NCI-H1105 (cell line): Measurements from ENCODE around the gene RHOB.
"Not testable (repeated sequence)": the region's sequence is repeated elsewhere in the genome, so short reads cannot be mapped to it uniquely, and the experiment has no call there.

Experiments used
- DNase-seq: peaks from one replicate; lab custom pipeline; 2025; lab: John Stamatoyannopoulos, UW

Gene RHOB

DNA sequence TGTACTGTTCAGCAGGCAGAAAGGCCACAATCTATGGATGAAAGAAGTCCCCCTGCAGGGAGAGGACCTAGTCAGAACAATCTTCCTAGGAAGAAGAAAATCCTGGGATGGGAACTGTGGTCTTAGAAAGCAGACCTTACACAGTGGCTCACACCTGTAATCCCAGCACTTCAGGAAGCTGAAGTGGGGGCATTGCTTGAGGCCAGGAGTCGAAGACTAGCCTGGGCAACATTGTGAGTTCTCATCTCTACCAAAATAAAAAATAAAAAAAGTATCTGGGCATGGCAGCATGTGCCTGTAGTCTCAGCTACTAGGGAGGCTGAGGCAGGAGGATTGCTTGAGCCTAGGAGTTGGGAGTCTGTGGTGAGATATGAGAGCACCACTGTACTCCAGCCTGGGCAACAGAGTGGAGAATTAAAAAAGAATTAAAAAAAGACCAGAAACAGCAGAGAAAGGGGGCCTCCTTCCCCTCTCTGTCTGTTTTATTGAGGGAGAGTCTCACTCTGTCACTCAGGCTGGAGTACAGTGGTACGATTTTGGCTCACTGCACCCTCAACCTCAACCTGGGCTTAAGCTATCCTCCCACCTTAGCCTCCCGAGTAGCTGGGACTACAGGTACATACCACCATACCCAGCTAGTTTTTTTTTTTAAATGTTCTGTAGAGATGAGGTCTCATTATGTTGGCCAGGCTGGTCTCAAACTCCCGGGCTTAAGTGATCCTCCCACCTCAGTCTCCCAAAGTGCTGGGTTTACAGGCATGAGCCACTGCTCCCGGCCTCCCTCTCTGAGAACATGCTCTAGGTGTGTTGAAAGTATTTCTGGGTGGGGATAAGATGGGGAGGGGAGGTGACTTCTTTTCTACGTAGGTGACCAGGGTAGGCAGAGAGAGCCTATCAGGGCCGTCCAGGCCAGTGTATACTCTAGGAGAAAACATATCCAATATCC lies 7.4 kb downstream of the RHOB start:
- DNase-seq, result no peak

DNA sequence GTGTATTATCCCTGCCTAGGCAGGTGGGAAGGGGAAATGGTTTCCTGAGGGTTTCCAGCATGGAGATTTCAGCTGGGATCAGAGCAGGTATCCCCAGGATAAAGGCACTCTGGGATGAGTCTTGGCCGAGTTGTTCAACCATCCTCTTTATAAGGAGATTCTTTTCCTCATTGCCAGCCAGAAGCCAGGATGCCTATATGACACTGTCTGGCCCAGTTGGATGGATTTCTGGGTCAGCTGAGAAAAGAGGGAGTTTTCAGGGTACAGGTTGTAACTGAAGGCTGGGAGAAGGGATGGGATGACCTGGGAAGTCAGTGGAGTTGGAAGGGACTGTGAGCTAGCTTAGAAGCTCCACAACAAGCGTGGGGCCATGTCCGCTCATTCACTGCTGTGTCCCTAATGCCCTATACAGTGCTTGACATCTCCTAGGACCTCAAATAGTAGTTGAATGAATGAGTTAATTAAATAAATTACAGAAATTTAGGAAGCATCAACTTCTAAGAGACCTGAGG lies 8.3 kb downstream of the RHOB start:
- DNase-seq, result no peak

DNA sequence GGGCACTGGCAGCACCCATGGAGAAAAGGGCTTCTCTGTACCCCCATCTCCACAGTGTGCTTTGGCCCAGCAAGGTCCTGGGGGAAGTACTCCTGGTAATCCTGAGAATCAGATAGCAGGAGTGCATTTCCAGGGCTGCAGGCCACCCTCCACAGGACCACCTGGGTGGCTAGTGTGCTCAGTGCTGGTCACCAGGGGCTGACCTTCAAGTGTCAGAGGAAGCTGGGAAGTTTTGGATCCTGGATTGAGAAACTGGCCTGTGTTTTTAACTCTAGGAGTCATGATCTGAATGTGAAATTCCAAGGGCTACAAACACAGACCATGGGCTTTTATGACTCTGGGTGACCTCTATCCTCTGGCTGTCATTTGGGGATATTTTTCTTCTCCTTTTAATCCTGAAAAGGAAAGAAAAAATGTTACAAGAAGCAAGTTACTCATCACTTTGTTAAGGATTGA lies 9.3 kb downstream of the RHOB start:
- no peak for DNase-seq

DNA sequence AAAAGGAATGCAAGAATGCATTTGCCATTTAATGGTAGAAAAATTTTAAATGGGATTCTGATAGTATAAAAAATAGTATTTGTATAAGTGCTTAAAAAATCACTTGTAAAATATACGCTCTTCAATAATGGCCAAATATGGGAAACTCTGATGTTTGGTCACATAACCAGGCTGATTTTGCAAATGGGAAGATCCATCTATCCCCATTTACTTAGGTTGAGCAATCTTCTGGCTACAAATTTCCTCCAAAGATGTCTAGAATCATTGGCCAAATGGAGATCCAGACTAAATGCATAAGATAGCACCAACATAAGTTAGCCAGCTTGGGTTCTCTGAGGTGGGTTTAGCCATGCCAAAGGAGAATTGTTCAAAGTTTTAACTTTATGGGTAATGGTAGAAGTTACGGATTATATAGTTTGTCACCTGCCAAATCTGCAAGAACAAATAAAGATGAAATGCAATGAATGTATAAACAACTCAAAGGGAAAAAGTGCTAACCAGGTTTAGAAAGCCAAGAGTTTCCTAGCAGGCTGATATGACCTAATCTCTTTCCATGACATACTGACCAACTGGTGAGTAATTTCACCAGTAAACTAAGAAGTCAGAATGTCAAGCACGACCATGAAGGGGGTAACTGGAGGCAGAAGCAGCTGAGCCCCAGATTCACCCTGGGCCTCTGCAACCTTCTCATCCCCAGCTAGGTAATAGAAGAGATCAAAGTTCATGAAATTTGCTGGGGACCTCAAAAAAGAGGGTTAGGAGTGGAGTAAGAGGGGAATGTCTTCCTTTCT lies 10.0 kb downstream of the RHOB start:
- DNase-seq, result no peak

DNA sequence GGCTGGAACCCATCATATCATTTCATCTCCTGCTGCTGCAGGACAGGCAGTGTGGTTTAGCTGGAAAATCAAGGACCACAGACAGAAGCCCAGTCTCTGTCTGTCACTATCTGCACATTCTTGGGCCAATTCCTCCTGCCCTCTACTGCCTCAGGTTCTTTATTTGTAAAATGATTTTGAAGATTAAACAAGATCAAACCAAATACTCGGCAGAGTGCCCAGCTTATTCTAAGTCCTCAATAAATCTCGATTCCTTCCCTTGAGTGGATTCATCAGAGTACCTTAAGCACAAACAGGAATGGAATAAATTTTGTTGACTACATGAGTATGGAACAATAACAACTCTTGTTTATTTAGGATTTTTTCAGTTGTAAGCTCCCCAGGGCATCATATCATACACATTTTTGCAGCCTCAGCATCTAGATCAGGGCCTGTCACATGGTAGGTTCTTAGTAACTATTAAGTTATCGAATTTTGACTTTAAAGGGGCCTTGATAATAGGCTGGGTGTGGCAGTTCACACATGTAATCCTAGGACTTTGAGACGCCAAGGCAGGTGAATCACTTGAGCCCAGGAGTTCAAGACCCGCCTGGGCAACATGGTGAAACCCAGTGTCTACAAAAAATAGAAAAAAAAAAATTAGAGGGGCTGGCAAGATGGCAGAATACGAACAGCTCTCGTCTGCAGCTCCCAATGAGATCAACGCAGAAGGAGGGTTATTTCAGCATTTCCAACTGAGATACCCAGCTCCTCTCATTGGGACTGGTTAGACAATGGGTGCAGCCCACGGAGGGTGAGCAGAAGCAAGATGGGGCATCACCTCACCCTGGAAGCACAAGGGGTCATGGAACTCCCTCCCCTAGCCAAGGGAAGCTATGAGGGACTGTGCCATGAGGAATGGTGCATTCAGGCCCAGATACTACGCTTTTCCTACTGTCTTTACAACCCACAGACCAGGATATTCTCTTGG lies 11.1 kb downstream of the RHOB start:
- DNase-seq, result no peak

DNA sequence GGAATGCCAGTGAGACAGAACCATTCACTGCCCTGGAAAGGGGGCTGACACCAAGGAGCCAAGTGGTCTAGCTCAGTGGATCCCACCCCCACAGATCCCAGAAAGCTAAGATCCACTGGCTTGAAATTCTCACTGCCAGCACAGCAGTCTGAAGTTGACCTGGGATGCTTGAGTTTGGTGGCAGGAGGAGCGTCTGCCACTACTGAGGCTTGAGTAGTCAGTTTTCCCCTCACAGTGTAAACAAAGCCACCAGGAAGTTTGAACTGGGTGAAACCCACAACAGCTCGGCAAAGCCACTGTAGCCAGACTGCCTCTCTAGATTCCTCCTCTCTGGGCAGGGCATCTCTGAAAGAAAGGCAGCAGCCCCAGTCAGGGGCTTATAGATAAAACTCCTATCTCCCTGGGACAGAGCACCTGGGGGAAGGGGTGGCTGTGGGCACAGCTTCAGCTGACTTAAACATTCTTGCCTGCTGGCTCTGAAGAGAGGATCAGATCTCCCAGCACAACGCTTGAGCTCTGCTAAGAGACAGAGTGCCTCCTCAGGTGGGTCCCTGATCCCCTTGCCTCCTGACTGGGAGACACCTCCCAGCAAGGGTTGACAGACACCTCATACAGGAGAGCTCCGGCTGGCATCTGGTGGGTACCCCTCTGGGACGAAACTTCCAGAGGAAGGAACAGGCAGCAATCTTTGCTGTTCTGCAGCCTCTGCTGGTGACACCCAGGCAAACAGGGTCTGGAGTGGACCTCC lies 12.0 kb downstream of the RHOB start:
- not testable (repeated sequence) for DNase-seq

DNA sequence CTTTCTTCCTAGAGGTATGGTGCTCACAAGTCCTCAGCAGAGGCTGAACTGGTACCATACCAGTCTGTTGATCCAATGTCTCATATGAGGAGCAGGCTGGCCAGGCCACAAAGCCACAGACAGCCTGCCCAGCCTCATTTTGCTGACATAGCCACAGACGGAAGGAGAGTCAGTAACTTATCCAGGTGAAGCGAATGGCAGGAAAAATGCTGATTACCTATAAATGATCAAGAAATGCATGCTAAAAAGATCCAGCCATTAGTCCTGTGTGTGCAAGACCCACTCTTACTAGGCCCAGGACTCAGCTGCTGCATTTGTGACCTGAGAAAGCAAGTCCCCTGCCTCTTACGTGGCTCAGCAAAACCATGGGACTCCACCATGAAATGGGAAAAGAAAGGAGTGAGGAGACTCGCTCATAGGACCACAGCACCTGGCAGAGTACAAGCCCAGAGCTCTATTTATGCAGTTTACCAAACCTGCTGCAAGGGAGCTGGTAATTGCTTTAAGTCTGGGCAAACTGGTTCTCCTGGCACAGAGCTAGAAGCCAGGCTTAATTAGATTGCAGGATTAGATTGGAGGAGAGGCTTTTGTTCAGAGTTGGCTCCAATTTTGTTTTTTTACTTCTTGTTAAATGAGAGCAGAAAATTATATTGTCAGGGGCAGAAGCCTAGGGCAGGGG lies 19.0 kb downstream of the RHOB start:
- peak; percentile 87 for DNase-seq

DNA sequence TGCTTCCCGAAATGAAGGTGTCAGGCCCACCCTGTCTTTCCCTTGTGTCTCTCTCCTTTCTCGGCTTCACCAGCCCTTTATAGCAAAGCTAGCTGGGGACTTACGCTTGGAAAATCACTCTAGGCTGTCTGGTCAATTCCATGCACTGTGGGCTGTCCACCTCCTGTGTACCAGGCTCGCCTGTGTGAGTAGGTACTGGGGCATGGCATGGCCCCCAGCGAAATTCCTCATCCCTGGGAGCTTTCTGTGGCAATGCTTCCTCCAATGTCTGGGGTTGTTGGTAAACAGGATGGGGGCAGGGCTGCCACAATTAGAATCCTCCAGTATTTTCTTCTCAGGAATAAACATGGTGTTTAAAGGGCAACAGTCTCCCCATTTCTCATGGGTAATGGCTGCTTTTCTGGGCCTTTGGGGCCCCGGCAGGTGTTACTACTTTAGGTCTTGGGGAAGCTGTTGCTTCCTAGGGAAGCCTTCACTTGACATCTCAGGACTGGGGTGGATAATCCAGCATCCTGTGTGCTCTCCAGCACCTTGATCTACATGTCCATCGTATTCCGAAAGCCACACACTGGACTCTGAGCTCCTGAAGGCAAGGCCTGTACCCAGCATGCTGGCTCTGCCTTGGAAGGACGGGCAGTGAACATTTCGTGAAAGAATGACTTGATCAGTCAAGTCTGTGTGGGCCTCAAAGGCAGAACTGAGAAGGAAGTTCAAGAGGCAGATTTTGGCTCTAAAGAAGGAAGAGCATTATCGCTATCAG lies 21.1 kb downstream of the RHOB start:
- no peak for DNase-seq

DNA sequence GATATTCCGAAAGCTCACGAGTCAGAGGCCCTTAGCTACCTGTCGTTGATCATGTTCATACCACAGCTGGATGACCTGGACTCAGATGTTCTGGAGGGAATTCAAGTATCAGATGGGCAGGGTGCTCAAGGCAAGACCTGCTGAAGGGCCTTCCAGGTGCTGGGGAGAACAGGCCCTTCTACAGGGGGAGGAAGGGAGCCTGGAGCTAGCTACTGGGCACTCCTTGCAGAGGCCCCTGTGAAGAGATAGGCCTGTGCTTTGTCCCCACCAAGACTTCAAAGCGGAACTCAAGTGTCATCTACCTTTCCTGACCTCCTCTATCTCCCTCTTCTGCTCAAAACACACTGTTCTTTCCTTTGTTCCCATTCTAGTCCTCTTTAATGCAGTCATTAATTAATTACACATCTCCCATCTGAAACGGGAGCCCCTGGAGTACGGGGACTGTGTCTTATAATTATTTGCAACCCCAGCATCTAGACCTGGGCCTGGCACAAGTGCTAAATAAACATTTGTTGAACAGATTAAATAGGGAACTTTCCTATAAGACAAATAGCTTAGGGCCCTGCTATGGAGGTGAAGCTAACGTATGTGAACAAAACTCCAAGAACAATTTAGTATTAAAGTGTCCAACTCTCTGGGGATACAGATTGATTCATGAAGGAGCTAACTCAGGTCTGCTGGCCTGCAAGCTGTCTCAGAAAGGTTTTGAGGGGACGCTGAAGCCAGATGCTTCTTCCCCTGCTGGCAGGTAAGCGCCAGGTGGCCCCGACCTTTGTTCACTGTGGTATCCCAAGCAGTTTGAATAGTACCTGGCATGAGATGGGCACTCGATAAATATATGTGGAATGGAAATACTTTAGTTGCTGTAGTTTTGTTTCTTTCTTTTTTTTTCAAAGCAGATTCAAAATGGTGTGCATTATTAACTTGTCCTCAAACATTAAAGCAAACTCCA lies 22.0 kb downstream of the RHOB start:
- no peak for DNase-seq

DNA sequence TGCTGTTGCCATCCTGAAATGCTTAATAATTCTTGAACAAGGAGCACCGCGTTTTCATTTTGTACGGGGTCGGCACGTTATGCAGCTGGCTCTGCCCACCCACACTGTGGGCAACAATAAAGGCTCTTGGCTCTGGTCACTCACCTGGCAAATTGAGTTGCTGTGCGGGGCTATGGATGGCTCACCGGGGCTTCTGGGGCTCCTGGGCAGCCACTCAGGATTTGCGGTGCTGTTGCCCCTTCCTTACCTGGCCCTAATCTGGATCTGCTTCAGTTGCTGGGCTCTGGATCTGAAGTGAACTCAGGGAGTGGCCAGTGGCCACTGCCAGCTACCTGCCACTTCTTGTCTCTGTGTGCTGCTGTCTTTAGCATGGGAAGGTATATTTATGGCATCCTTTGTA lies 22.7 kb downstream of the RHOB start:
- DNase-seq, result no peak

DNA sequence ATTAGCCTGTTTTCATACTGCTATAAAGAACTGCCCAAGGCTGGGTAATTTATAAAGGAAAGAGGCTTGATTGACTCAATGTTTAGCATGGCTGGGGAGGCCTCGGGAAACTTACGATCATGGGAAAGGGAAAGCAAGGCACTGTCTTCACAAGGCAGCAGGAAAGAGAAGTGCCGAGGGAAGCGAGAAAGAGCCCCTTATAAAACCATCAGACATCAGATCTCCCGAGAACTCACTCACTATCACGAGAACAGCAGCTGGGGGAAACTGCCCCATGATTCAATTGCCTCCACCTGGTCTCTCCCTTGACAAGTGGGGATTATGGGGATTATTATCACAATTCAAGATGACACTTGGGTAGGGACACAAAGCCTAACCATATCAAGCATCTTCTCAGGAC lies 23.3 kb downstream of the RHOB start:
- DNase-seq, result no peak

DNA sequence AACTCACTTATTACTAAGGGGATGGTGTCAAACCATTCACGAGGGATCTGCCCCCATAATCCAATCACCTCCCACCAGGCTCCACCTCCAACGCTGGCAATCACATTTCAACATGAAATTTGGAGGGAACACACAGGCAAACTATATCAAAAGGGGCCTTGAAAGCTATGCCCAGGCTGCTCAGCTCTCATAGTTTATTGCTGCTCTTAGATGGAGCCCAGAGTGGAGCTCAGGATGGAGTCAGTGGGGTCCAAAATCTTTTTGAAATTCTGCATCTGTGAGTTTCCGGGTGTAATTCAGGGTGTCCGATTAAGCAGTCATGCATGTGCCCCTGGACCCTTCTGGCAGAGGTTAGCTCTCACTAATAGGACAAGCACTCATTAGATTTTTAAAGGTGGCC lies 24.3 kb downstream of the RHOB start:
- DNase-seq, result no peak

DNA sequence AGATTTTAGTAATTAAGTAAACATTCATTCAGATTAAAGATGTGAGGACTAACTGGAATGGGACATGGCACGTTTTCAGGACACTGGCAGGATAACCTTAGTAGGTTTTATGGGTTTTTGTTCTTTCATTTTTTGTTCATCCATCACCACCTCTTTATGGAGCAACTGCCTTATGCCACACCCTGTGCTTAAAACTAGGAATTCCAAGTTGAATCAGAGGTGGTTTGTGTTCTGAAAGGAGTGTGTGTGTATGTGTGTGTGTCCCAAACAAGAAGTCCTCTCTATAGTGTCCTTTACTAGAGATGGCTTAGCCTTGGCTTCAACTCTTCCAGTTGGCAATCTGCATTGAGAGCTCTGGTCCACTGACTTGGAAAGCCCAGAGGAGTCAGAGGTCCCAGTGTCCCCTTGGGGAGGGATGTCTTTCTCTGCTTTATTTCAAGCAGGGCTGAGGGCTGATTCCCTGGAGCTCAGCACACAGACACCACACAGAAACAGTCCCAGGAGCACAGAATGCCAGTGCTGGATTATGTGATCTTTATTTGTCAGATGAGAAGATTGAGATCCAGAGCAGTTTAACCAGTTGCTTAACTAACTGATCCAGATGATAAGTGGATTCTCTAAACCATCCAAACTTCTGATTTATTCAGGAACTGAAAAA lies 25.2 kb downstream of the RHOB start:
- no peak for DNase-seq

DNA sequence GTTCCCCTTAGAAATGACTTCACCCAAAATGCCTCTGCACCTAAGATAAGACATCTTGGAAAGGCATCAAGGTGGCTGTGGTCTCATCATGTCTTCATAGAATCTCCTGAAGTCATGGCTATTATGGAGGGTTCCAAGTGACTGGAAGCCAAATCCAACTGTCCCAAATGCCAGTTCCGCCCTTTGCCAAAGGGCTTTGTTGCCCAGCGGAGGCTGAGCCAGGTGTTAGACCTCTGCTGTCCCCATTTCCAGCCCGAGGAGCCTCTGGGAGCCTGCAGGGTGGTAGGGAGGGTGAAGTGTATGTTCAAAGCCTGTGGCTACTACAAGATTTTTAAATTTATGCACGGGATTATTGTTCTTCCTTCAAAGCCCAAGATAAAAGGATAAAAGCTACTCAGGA lies 25.7 kb downstream of the RHOB start:
- no peak for DNase-seq

DNA sequence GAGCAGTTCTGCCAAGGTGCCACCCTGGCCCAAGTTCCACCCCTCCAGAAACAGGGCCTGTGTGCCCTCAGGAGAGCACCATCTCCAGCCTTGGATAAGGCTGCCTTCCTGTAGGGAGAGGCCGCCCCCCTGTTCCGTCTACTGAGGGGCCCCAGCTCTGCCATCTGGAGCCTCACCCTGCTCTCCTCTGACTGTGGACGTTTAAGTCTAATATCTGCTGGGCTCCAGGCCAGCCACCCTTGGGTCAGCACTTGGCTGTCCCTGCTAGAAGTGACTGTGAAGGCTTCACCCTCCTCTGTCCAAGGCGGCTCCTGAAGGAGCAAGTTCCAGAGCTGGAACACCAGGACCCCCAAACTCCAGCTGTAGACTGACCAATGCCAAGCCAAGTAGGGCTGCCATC lies 26.3 kb downstream of the RHOB start:
- no peak for DNase-seq

DNA sequence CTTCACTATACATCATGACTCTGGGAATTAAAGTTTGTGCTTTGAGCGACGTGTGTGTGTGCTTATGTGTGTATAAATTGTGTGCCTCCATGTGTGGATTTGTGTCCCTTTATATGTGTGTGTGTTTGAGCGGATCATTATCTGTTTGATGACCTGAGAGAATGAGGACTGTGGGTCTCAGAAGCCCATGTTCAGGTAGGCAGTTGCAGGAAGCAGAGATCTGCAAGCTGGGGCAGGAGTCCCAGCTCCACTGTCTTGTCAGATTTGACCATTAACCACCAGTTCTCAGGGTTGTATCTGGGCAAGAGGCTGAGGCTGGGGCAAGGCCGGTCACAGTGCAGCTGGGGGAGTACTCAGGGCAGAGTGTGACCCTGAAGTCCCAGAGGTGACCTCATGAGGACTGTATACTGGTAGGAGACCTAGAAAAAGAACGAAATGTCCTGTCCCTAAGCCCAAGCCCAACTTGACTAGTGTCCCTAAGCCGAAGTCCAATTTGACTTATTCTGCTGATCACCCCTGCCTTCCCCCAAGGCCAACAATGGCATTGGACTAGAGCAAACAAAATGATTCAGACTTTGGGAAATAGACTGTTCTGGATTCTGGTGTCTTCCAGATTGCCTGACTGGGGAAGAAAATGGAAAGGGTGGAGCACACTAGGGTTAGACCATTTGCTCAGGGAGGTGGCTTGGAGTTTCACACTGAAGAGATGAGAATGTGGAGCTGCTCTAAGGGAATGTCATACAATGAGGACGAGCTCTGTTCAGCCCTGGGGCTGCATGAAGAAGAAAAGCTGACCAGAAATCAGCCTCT lies 28.1 kb downstream of the RHOB start:
- DNase-seq, result no peak

DNA sequence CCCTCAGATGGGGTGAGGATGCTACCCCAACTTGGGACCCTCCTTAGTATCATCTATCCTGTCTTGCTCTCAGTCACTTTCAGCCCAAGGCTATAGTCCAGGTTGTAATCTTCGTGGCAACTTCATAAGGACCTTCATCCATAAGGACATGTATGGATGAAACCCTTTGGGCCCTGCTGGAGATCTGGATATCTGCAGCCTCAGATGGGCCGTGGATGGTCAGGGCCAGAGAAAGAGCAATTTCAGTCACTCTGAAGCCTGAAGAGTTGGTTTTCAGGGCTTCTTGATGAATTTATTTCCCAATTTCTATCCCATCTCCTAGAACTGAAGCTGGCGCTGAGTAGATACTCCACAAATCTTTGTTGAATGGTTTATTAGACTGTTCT lies 28.7 kb downstream of the RHOB start:
- DNase-seq, result no peak
